GM23338 (cell line): ENCODE data around the gene CCDC149. TPM values are rescaled to one million over a fixed set of nuclear protein-coding genes. Genes with fewer than 3 reads are reported as not detected.

Experiments used
- ATAC-seq: fragments of 200-7000 bp; cut with Tn5 transposase; 3 replicates; pipeline ENCODE4 v1.9.1; 2020
- DNase-seq: peaks from one replicate; pipeline ENCODE4 v3.0.0-alpha.2; 2015; ENCODE audit warnings: low spot score
- H2AFZ ChIP-seq: fragments of 200-600 bp; sonication (generic); 2 replicates; pipeline ENCODE4 v1.8.0; 2016; ENCODE audit warnings: antibody characterized with exemption, mild to moderate bottlenecking, moderate library complexity
- H3F3A ChIP-seq: fragments of 200-600 bp; sonication (generic); replicated peaks from 2 replicates; pipeline ENCODE4 v1.8.0; 2017; ENCODE audit warnings: antibody characterized with exemption, mixed run types, low read depth
- H3K27ac ChIP-seq: fragments of 200-600 bp; sonication (generic); 2 replicates; pipeline ENCODE4 v1.6.1; 2016; ENCODE audit warnings: low read depth
- H3K27me3 ChIP-seq: fragments of 200-600 bp; sonication (generic); 2 replicates; pipeline ENCODE4 v1.8.0; 2016; ENCODE audit warnings: mild to moderate bottlenecking, mixed run types, moderate library complexity; ENCODE audit not compliant: insufficient read depth
- H3K36me3 ChIP-seq: fragments of 200-600 bp; sonication (generic); 2 replicates; pipeline ENCODE4 v1.8.0; 2016; ENCODE audit warnings: mild to moderate bottlenecking; ENCODE audit not compliant: insufficient read depth
- H3K4me1 ChIP-seq: fragments of 200-600 bp; sonication (generic); 2 replicates; pipeline ENCODE4 v1.8.0; 2016; ENCODE audit warnings: mild to moderate bottlenecking, moderate library complexity; ENCODE audit not compliant: insufficient read depth
- H3K4me2 ChIP-seq: fragments of 200-600 bp; sonication (generic); 2 replicates; pipeline ENCODE4 v1.7.1; 2017; ENCODE audit warnings: mixed run types
- H3K4me3 ChIP-seq: fragments of 200-600 bp; sonication (generic); 2 replicates; pipeline ENCODE4 v1.6.1; 2016; ENCODE audit warnings: mixed run types
- H3K79me2 ChIP-seq: fragments of 200-600 bp; sonication (generic); replicated peaks from 2 replicates; pipeline ENCODE4 v1.8.0; 2017; ENCODE audit warnings: mild to moderate bottlenecking; ENCODE audit not compliant: insufficient read depth
- H3K9me2 ChIP-seq: fragments of 200-600 bp; sonication (generic); 2 replicates; pipeline ENCODE4 v1.8.0; 2017; ENCODE audit not compliant: insufficient read depth
- H4K20me1 ChIP-seq: fragments of 200-600 bp; sonication (generic); replicated peaks from 2 replicates; pipeline ENCODE4 v1.8.0; 2017; ENCODE audit warnings: mild to moderate bottlenecking; ENCODE audit not compliant: insufficient read depth
- H3K27ac Mint-ChIP-seq: 2 replicates; pipeline ENCODE4 v1.8.0; 2020; ENCODE audit warnings: inconsistent platforms, mild to moderate bottlenecking, moderate library complexity, mixed read lengths
- H3K27me3 Mint-ChIP-seq: 3 replicates; pipeline ENCODE4 v1.8.0; 2022; ENCODE audit warnings: low read depth, mild to moderate bottlenecking, moderate library complexity, mixed read lengths, inconsistent platforms; ENCODE audit not compliant: insufficient read depth, poor library complexity
- H3K36me3 Mint-ChIP-seq: 3 replicates; pipeline ENCODE4 v1.8.0; 2021; ENCODE audit warnings: low read depth, mild to moderate bottlenecking, inconsistent platforms, moderate library complexity, mixed read lengths
- H3K4me1 Mint-ChIP-seq: 3 replicates; pipeline ENCODE4 v1.8.0; 2020; ENCODE audit warnings: mild to moderate bottlenecking, inconsistent platforms, mixed read lengths
- H3K4me3 Mint-ChIP-seq: 3 replicates; pipeline ENCODE4 v1.8.0; 2021; ENCODE audit warnings: moderate library complexity, mild to moderate bottlenecking, inconsistent platforms, mixed read lengths
- H3K9me3 Mint-ChIP-seq: 3 replicates; pipeline ENCODE4 v1.8.0; 2020; ENCODE audit warnings: moderate library complexity, mild to moderate bottlenecking, inconsistent platforms, mixed read lengths
- CREB1 ChIP-seq: fragments of 250-450 bp; sonication (Bioruptor Pico); IDR thresholded peaks from 2 replicates; pipeline ENCODE4 v1.5.0; 2020; ENCODE audit warnings: low read depth, mild to moderate bottlenecking, moderate library complexity
- CTCF ChIP-seq, 2 experiments: fragments of 200-600 bp in 1 of 2; sonication (generic) in 1 of 2; conservative IDR thresholded peaks; 2 replicates each; pipeline versions ENCODE4 v1.5.1 to v1.6.1; 2016 to 2017; ENCODE audit warnings: antibody characterized with exemption in 2 of 2, low read depth in 2 of 2, mild to moderate bottlenecking in 2 of 2, moderate library complexity in 1 of 2
- EZH2 ChIP-seq: fragments of 200-600 bp; sonication (generic); IDR thresholded peaks from one replicate; pipeline ENCODE4 v1.8.0; 2017; ENCODE audit warnings: antibody characterized with exemption, mild to moderate bottlenecking, low read depth; ENCODE audit not compliant: unreplicated experiment
- STAT1 ChIP-seq: IDR thresholded peaks from one replicate; pipeline ENCODE4 v1.6.1; 2016; ENCODE audit warnings: antibody characterized with exemption; ENCODE audit not compliant: unreplicated experiment
- ZNF114 ChIP-seq: fragments of 250-450 bp; sonication (Bioruptor Pico); IDR thresholded peaks from 2 replicates; pipeline ENCODE4 v1.5.0; 2020; ENCODE audit warnings: mild to moderate bottlenecking, moderate library complexity
- ZNF331 ChIP-seq: fragments of 250-450 bp; sonication (Bioruptor Pico); IDR thresholded peaks from 2 replicates; pipeline ENCODE4 v1.5.0; 2020; ENCODE audit warnings: low read depth, mild to moderate bottlenecking, moderate library complexity
- ZNF462 ChIP-seq: fragments of 250-450 bp; sonication (Bioruptor Pico); IDR thresholded peaks from 2 replicates; pipeline ENCODE4 v1.5.0; 2020; ENCODE audit warnings: mild to moderate bottlenecking, moderate library complexity
- polyA plus RNA-seq: library from polyadenylated mRNA; unstranded; fragments of >200 nt; fragmentation: Nextera tagmentation; extraction: Ambion mirVana; gene quantifications from 2 replicates; pipeline ENCODE4 v1.2.1, GENCODE V29; 2016
- total RNA-seq: library from RNA; depleted of rRNA; stranded (reverse); fragments of >200 nt; shearing (Covaris generic); gene quantifications from 2 replicates; pipeline ENCODE4 v1.2.3, GENCODE V29; 2014

Gene CCDC149
- total and polyA plus RNA-seq, 2 experiments from 2014 or later: 2.6 to 6.4 TPM

GRCh38 chr4:24799196-24799543 lies 113.7 kb downstream of the CCDC149 start:
- Mint-ChIP-seq H3K36me3 (peaks cover 2% of the 10 kb centered on the region; the same call in 1 of the 3 replicates), H3K4me1 (peaks cover 32% of the 10 kb centered on the region), H3K9me3 (peaks cover 3% of the 10 kb centered on the region; the same call in 1 of the 3 replicates), H3K27me3 (peaks cover 35% of the 10 kb centered on the region), H3K4me3 (peak overlapping the region; percentile 46; the same call in 1 of the 3 replicates), H3K27ac (no peak overlapping the region)
- H2AFZ ChIP-seq: no peak overlapping the region
- DNase-seq (no peak), ATAC-seq (no peak)
- no peaks in the 10 kb centered on the region for H4K20me1 ChIP-seq
- H3F3A ChIP-seq: peaks cover 5% of the 10 kb centered on the region; the same call in 1 of the 2 replicates
- no peak overlapping the region for H3K4me2 ChIP-seq
- H3K36me3 ChIP-seq: no peaks in the 10 kb centered on the region
- no peak for TF ChIP-seq STAT1
- peak; percentile 38 for TF ChIP-seq EZH2
- peaks cover 73% of the 10 kb centered on the region for H3K27me3 ChIP-seq
- H3K9me2 ChIP-seq: no peaks in the 10 kb centered on the region
- H3K27ac ChIP-seq: no peak overlapping the region
- no peak overlapping the region for H3K4me3 ChIP-seq
- peaks cover 27% of the 10 kb centered on the region for H3K4me1 ChIP-seq
- H3K79me2 ChIP-seq: no peaks in the 10 kb centered on the region

GRCh38 chr4:24798036-24798610 lies 114.7 kb downstream of the CCDC149 start:
- Histone ChIP-seq H3K27ac (no peak overlapping the region), H3K79me2 (no peaks in the 10 kb centered on the region), H3K4me2 (no peak overlapping the region), H4K20me1 (no peaks in the 10 kb centered on the region), H3F3A (peaks cover 5% of the 10 kb centered on the region; the same call in 1 of the 2 replicates), H3K36me3 (no peaks in the 10 kb centered on the region), H3K4me1 (peaks cover 28% of the 10 kb centered on the region), H3K9me2 (no peaks in the 10 kb centered on the region), H3K27me3 (peaks cover 73% of the 10 kb centered on the region), H2AFZ (no peak overlapping the region), H3K4me3 (no peak overlapping the region)
- Mint-ChIP-seq H3K4me1 (peaks cover 38% of the 10 kb centered on the region), H3K27me3 (peaks cover 35% of the 10 kb centered on the region), H3K4me3 (no peak overlapping the region), H3K36me3 (peaks cover 2% of the 10 kb centered on the region; the same call in 1 of the 3 replicates), H3K27ac (no peak overlapping the region), H3K9me3 (peaks cover 3% of the 10 kb centered on the region; the same call in 1 of the 3 replicates)
- TF ChIP-seq CTCF (conservative IDR thresholded peaks at IDR 0.05; ENCODE audit: low read depth in 2 of 2) (peak in 1 of 2 experiments; percentile 23; a peak in 1 of 4 replicates), ZNF331 (no peak)
- ATAC-seq (no peak), DNase-seq (no peak)

- Mint-ChIP-seq H3K36me3 (peaks cover 2% of the 10 kb centered on the region; the same call in 1 of the 3 replicates), H3K4me1 (peaks cover 33% of the 10 kb centered on the region), H3K27ac (no peak overlapping the region), H3K9me3 (peaks cover 3% of the 10 kb centered on the region; the same call in 1 of the 3 replicates), H3K27me3 (peaks cover 32% of the 10 kb centered on the region), H3K4me3 (no peak overlapping the region)
- ATAC-seq (no peak), DNase-seq (no peak)
- no peaks in the 10 kb centered on the region for H3K36me3 ChIP-seq
- no peak overlapping the region for H3K4me3 ChIP-seq
- peaks cover 58% of the 10 kb centered on the region for H3K27me3 ChIP-seq
- H3K79me2 ChIP-seq: no peaks in the 10 kb centered on the region
- H3K9me2 ChIP-seq: no peaks in the 10 kb centered on the region
- peaks cover 28% of the 10 kb centered on the region for H3K4me1 ChIP-seq
- peaks cover 5% of the 10 kb centered on the region; the same call in 1 of the 2 replicates for H3F3A ChIP-seq
- H2AFZ ChIP-seq: no peak overlapping the region
- H3K4me2 ChIP-seq: no peak overlapping the region
- no peak overlapping the region for H3K27ac ChIP-seq
- H4K20me1 ChIP-seq: no peaks in the 10 kb centered on the region
- TF ChIP-seq ZNF114 (CRISPR knock-in tag): no peak
- no peak for TF ChIP-seq ZNF462 (CRISPR knock-in tag)
- TF ChIP-seq CREB1 (CRISPR knock-in tag): no peak
Observed at GRCh38 chr4:24796620-24797019, 116.2 kb downstream of the CCDC149 start.
